ENCODE measurements around the gene NRP2. TPM values are rescaled to one million over a fixed set of nuclear protein-coding genes. Genes with fewer than 3 reads are reported as not detected.
A peak's percentile ranks its signal among the peaks of the same experiment; 100 is the strongest.

The NRP2 gene
- total RNA-seq, 2 donors from 2014 or later: 69.7 to 92.4 TPM

GRCh38 chr2:205636549-205637319 lies 45.6 kb upstream of the NRP2 start:
- peaks cover 15% of the 10 kb centered on the region for H3K9me3 Mint-ChIP-seq
- Histone ChIP-seq H3K4me3 (ENCODE audit: low read length) (peak overlapping the region; percentile 19), H3K9me3 (ENCODE audit: control insufficient read depth, low read length) (peaks cover 5% of the 10 kb centered on the region), H3K27me3 (ENCODE audit: control insufficient read depth, insufficient read depth, low read length, poor library complexity, severe bottlenecking) (no peaks in the 10 kb centered on the region), H3K27ac (ENCODE audit: low read depth, low read length) (no peak overlapping the region), H3K36me3 (ENCODE audit: control insufficient read depth, insufficient read depth, low read length) (no peaks in the 10 kb centered on the region), H3K4me1 (ENCODE audit: control insufficient read depth, insufficient read depth, low read length) (peaks cover 12% of the 10 kb centered on the region), H3K9ac (ENCODE audit: extremely low read depth, low read length, poor library complexity, severe bottlenecking) (no peak overlapping the region)
- H3K4me3 Mint-ChIP-seq: no peak overlapping the region
- DNase-seq: no peak
- peaks cover 3% of the 10 kb centered on the region for H3K27me3 Mint-ChIP-seq (ENCODE audit: insufficient read depth)
- H3K27ac Mint-ChIP-seq: no peak overlapping the region
- peaks cover 2% of the 10 kb centered on the region for H3K36me3 Mint-ChIP-seq (ENCODE audit: low read depth)
- 84 to 92% methylated on average over 5 to 7 of the region's 7 CpGs for WGBS, 2 experiments (ENCODE audit: insufficient coverage in 1 of 2, insufficient read length in 1 of 2)
- peaks cover 32% of the 10 kb centered on the region for H3K4me1 Mint-ChIP-seq
- no peak for TF ChIP-seq CTCF (conservative IDR thresholded peaks at IDR 0.05)

GRCh38 chr2:205637320-205637602 lies 45.0 kb upstream of the NRP2 start:
- Histone ChIP-seq H3K9me3 (ENCODE audit: control insufficient read depth, low read length) (peaks cover 5% of the 10 kb centered on the region), H3K36me3 (ENCODE audit: control insufficient read depth, insufficient read depth, low read length) (no peaks in the 10 kb centered on the region), H3K27ac (ENCODE audit: low read depth, low read length) (no peak overlapping the region), H3K4me3 (ENCODE audit: low read length) (no peak overlapping the region), H3K9ac (ENCODE audit: extremely low read depth, low read length, poor library complexity, severe bottlenecking) (no peak overlapping the region), H3K4me1 (ENCODE audit: control insufficient read depth, insufficient read depth, low read length) (peaks cover 12% of the 10 kb centered on the region), H3K27me3 (ENCODE audit: control insufficient read depth, insufficient read depth, low read length, poor library complexity, severe bottlenecking) (no peaks in the 10 kb centered on the region)
- H3K4me1 Mint-ChIP-seq: peaks cover 32% of the 10 kb centered on the region
- H3K36me3 Mint-ChIP-seq (ENCODE audit: low read depth): peaks cover 2% of the 10 kb centered on the region
- no peak overlapping the region for H3K4me3 Mint-ChIP-seq
- peaks cover 14% of the 10 kb centered on the region for H3K9me3 Mint-ChIP-seq
- peaks cover 3% of the 10 kb centered on the region for H3K27me3 Mint-ChIP-seq (ENCODE audit: insufficient read depth)
- H3K27ac Mint-ChIP-seq: no peak overlapping the region
- DNase-seq: no peak
- no peak for TF ChIP-seq CTCF (conservative IDR thresholded peaks at IDR 0.05)

GRCh38 chr2:205637779-205638503 lies 44.4 kb upstream of the NRP2 start:
- Mint-ChIP-seq H3K4me1 (peaks cover 37% of the 10 kb centered on the region), H3K27ac (no peak overlapping the region), H3K36me3 (ENCODE audit: low read depth) (peaks cover 2% of the 10 kb centered on the region), H3K9me3 (peaks cover 8% of the 10 kb centered on the region), H3K4me3 (no peak overlapping the region), H3K27me3 (ENCODE audit: insufficient read depth) (no peaks in the 10 kb centered on the region)
- H3K27me3 ChIP-seq (ENCODE audit: control insufficient read depth, insufficient read depth, low read length, poor library complexity, severe bottlenecking): no peaks in the 10 kb centered on the region
- peaks cover 5% of the 10 kb centered on the region for H3K9me3 ChIP-seq (ENCODE audit: control insufficient read depth, low read length)
- no peaks in the 10 kb centered on the region for H3K36me3 ChIP-seq (ENCODE audit: control insufficient read depth, insufficient read depth, low read length)
- 81 to 87% methylated on average over 2 to 6 of the region's 6 CpGs for WGBS, 2 experiments (ENCODE audit: insufficient coverage in 1 of 2, insufficient read length in 1 of 2)
- no peak for TF ChIP-seq CTCF (conservative IDR thresholded peaks at IDR 0.05)
- H3K4me3 ChIP-seq (ENCODE audit: low read length): no peak overlapping the region
- H3K9ac ChIP-seq (ENCODE audit: extremely low read depth, low read length, poor library complexity, severe bottlenecking): no peak overlapping the region
- DNase-seq: peak; percentile 63
- H3K4me1 ChIP-seq (ENCODE audit: control insufficient read depth, insufficient read depth, low read length): peaks cover 13% of the 10 kb centered on the region
- no peak overlapping the region for H3K27ac ChIP-seq (ENCODE audit: low read depth, low read length)

Measured in endodermal cell (in vitro differentiated cells).